ENCODE results near the gene CST3.
"Not testable (repeated sequence)": the region's sequence is repeated elsewhere in the genome, so short reads cannot be mapped to it uniquely, and the experiment has no call there.

The CST3 gene

DNA sequence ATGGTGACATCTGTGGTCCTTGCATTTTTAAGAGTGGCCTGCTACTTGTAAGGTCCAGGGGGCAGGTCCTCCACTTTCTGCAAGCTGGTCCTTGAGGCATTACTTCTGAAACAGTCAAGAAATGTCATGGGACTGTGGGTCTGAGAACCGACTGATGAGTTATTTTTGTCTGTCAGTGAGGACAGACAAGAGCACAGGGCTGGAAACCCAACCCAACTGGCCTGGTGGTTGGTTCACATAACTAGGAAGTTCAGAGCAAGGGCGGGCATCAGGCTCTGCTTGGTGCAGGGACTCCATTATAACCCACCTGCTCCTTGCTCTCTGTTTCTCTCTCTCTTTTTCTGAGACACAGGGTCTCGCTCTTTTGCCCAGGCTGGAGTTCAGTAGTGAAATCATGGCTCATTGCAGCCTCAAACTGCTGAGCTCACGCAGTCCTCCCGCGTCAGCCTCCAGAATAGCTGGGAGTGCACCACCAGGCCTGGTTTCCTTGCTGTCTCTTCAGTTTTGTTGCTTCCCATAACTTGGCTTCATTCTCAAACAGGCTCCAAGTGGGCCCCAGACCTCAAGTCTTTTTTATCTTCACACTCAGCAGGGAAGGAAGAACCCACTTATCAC lies 9.2 kb downstream of the CST3 start:
- DNase-seq (ENCODE audit: low read depth) = no peak

GRCh38 chr20:23627501-23627900 lies 10.3 kb downstream of the CST3 start:
- no peak for DNase-seq (ENCODE audit: low read depth)

DNA sequence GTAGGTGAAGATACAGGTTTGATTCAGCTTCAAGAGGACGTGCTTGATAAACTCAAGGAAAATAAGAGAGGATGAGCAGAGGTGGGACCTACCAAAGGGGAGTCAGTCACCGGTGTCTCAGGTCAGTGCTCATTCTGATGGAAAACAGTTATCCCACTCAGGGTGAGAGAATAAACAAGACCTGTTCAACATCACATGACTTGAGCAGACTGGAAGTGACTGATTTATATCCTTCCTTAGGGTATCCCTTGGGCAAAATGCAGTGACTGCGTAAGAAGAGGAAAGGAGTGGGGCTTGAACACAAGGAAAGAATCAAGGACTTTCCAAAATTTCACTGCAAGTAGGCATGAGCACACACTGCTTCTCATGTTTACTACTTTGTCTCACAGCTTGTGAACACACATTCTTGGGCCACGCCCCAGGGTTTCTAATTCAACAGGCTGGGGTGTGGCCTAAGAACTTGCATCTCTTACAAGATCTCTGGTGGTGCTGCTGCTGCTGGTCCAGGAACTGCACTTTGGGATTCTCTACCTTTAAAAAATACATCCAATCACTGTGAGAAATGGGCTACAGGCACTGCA lies 11.6 kb downstream of the CST3 start:
- no peak for DNase-seq (ENCODE audit: low read depth)

DNA sequence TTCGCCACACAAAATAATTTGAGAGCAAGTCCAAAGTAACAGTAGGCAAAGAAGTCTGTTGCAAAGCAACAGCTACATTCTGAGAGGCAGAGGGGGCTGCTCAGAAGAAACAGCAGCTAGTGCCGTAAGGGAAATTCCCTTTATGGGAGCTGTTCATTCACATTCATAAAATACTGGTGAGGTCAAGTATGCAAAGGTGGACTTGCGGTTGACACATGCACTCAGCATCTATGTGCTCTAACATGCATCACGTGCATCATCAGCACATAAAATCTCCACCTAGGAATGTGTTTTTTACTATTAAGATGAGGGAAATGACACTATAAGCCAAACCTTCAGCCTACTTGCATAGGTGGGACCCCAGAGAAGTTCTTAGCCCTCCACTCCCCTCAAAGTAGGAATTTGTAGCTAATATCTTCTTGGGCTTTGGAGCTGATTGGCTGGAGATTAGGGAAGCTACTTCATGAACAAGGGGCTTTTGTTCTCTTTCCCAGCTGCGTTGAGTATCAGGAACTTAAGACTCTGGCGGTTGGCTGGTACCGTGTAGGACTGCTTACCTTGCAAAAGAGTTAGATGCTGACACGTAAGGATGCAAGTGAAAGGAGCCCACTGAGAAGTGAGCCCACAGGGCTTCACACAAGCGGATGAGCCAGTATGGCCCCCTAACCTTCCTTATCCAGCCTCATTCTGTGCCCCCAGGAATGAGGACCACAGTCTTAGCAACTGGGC lies 12.4 kb downstream of the CST3 start:
- DNase-seq (ENCODE audit: low read depth) = no peak

- no peak for DNase-seq (ENCODE audit: low read depth)
These were observed 13.4 kb downstream of the CST3 start for GRCh38 chr20:23624324-23624691.

GRCh38 chr20:23623666-23624323 lies 14.0 kb downstream of the CST3 start:
- no peak for DNase-seq (ENCODE audit: low read depth)

- DNase-seq (ENCODE audit: low read depth) = no peak
These were observed 14.9 kb downstream of the CST3 start for GRCh38 chr20:23622839-23623343.

DNA sequence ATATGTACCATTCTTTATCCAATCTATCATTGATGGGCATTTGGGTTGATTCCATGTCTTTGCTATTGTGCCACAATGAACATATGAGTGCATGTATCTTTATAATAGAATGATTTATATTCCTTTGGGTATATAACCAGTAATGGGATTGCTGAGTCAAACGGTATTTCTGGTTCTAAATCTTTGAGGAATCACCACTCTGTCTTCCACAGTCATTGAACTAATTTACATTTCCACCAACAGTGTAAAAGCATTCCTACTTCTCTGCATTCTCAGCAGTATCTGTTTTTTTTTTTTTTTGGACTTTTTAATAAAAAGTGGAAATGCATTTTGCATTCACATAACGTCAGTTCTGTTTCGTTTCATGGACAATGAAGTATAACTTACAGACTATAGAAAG lies 15.4 kb downstream of the CST3 start:
- not testable (repeated sequence) for DNase-seq (ENCODE audit: low read depth)

DNA sequence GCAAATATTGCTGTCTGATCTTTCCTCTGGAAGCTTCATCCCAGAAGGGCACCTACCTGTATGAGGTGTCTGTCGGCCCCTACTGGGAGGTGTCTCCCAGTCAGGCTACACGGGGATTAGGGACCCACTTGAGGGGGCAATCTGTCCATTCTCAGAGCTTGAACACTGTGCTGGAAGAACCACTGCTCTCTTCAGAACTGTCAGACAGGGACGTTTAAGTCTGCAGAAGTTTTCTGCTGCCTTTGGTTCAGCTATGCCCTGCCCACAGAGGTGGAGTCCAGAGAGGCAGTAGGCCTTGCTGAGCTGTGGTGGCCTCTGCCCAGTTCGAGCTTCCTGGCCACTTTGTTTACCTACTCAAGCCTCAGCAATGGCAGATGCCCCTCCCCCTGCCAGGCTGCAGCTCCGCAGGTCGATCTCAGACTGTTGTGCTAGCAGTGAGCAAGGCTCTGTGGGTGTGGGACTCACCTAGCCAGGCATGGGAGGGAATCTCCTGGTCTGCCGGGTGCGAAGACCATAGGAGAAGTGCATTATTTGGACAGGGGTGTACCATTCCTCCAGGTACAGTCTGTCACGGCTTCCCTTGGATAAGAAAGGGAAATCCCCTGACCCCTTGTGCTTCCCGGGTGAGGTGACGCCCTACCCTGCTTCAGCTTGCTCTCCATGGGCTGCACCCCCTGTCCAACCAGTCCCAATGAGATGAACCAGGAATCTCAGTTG lies 16.9 kb downstream of the CST3 start:
- DNase-seq (ENCODE audit: low read depth) = not testable (repeated sequence)

DNA sequence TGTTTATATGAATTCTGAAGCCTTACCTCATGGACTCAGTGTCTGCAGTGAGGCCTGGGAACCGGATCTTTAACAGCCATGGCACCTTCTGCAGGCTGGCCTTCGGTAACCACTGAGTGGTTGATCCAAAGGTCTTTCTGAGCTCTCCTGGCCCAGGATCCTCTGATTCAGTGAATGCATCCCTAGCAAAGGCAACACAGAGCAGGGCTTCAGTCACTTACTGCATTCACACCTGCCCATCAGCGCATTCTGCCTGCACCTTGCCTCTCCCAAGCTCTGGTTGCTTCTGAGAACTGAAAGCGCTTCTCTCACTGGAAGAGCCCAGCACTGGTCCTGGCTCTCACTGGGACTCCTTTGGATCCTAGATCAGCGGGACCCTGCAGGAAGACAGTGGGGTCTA lies 23.6 kb downstream of the CST3 start:
- no peak for DNase-seq (ENCODE audit: low read depth)

- DNase-seq (ENCODE audit: low read depth) = no peak
These were observed 24.1 kb downstream of the CST3 start for GRCh38 chr20:23613676-23614075.

GRCh38 chr20:23612396-23612795 lies 25.4 kb downstream of the CST3 start:
- DNase-seq (ENCODE audit: low read depth) = no peak

- no peak for DNase-seq (ENCODE audit: low read depth)
These were observed 28.2 kb downstream of the CST3 start for GRCh38 chr20:23609486-23610109.

GRCh38 chr20:23608251-23608846 lies 29.4 kb downstream of the CST3 start:
- DNase-seq (ENCODE audit: low read depth) = no peak

GRCh38 chr20:23607497-23608245 lies 30.1 kb downstream of the CST3 start:
- no peak for DNase-seq (ENCODE audit: low read depth)

GRCh38 chr20:23606652-23607049 lies 31.1 kb downstream of the CST3 start:
- DNase-seq (ENCODE audit: low read depth) = peak; percentile 44

- no peak for DNase-seq (ENCODE audit: low read depth)
These were observed 31.7 kb downstream of the CST3 start, which contains the start of gene CST9 for GRCh38 chr20:23605867-23606651. TSS of gene CST9 (minus strand) at chr20:23605917. CDS start at chr20:23605864, 53 bp downstream.

DNA sequence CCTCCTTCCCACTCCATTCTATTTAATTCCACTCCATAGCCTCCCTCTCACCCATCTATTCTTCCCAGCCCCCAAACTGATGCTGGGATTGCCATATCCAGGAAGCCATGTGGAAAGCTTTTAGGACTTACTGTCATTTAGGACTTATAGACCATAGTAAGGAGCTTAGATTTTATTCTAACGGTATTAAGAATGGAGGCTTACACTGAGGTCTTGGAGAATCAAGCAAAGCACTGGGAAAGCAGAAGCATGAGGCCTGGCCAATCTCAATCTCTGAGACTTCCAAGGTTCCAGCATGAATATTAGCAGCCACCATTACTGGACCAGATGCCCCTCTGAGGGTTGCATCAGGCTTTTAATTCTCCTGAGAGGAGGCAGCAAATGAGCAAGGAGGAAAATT lies 33.4 kb downstream of the CST3 start:
- DNase-seq (ENCODE audit: low read depth) = no peak

- no peak for DNase-seq (ENCODE audit: low read depth)
These were observed 34.4 kb downstream of the CST3 start for GRCh38 chr20:23603321-23603720.

DNA sequence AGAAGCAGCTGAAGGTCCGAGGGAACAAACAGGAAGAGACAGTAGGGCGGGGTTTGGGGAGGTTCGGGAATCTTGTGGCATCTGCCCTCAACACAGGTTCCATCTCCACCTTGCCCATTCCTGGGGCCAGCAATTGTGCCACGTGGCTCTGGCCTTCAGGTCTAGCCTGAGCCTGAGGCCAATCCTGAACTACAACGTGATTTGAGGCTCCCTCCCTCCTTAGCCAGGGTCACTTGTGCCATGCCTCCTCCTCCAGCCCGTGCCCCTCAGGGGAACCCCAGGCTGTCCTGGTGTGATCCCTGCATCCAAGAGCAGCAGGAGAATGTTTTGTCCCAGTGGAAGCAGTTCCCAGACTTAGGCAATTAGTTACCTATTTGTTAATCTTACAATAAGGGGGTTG lies 35.1 kb downstream of the CST3 start:
- no peak for DNase-seq (ENCODE audit: low read depth)
